ENCODE results near the gene PAXIP1.

Gene PAXIP1

DNA sequence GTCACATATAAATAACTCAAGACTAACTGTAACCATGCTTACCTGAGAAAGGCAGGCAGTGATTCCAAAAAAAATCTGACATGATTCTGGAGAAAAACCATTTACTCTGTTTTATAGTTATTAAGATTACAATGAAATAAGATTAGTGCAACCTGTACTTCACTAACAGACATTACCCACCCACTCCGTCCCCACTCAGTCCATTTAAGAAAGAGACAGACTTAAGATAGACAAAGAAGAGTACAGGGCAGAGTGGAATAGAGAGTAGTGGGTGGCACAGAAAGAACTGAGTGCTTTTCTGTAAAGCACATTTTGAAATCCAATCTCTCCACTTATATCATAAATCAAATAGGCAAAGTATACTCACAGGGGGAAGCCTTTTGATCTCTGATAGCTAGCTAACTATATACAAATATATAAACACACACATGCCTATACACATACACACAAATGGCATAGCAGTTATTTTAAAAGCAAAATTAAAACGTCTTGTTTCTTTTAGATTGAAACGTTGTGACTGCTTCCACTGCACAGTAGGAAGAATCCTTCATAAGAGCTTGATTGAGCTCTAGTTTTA is 11.9 kb downstream of the PAXIP1 start:
- no peak for DNase-seq

DNA sequence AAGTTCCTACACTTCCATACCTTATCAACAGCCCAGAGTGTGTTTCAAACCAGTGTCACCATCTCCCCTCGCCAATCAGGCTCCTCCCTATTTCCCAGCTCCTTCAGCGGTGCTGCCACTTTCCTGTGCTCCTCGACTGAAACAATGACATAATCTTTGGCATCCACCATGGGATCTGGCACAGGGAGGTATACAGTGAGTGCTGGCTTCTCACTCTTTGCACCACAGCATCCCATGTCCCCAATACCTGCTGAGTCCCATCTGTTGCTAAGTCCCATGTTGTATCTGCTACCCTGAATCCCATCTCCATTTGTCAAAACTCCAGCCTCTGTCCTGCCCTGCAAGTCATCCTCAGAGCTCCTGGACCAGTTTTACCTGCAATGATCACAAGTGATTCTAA is 15.4 kb downstream of the PAXIP1 start:
- DNase-seq: no peak

DNA sequence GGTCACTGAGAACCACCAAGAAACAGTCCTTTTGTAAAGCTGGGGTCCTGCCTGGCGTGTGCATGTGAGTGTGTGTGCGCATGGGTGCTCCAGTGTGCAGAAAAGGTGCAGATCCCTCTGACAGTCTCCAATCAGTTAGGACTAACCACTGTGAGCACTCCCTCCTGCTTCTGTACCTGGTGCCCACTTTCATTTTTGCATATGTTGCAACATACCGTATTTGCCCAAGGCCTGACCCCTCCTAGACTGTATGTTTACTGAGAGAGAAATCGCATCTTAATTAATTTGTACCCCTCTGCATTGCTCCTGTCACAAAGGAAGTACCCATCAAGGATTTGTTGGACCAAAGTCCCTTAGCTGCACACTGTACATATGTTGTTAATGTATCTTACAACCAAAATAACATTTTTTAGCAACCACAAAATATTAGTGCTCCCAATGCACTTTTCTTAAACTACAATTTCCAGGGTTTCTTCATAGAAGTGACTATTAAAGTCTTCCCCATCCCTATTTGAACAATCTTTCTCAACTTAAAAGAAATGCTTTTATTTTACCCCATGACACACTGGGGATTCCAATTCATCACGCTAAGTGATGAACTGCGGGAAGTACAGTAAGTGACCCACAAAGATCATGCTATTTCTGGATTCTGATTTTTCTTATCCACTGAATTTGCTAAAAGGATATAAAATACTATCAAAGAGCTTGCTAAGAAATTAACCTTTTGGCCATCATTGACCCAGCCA is 16.6 kb downstream of the PAXIP1 start:
- no peak for DNase-seq

DNA sequence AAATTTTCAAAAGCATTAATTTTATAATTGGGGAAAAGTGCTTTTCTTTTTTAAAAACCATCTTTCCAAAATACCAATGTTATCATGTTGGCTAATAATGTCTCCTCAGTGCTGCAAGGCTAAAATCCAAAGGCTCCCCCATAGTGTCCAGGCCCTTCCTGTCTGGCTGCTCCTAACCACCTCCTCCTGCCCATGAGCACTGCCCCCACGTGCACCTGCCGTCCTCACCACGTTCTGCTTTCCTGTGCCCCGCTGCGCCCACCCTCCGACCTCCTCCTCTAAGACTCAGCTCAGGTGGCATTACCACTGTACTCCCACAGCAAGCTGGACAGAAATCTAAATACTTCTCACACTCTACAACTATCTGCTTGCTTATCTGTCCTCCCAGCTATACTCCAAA is 17.7 kb downstream of the PAXIP1 start:
- no peak for DNase-seq

DNA sequence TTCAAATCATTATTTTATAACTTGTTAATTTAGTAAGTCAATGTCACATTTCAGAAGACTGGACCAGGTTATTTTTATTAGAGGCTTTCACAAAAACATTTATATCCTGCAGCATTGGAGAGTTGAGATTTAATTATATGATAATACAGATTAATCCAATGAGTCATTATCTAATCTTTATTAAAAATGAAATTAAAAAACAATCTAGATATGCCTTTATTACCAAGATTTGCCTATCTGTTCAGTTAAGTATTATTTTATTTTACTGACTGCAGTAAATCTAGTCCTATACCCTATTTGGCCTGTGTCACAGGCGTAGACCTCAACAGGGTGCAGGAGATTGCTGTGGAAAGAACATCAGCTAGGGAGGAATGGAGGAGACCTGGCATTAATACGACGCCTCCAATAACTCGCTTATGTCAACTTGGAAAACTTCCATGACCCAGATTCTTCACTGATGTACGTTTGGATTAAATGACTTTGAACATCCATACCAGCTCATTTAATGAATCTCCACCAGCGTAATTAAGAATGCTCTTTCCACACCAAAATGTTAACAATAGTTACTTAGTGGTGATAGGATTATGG is 18.2 kb downstream of the PAXIP1 start:
- DNase-seq: no peak

DNA sequence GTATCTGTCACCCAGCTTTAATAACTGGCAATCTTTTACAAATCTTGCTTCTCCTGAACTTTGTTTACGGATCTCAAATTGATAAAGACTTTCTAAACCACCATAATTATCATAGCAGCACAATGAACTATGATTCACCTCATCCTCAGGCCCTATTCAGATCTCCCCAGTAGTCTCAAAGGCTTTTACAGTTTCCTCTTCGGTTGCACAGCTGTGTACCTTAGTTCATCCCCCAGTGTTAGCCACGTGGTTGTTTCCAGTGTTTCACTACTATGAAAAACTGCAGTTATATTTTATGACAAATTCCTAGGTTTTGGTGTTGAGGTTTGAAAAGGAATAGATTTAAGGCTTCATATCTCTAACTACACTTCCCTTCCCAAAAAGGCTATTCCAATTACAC is 24.9 kb downstream of the PAXIP1 start:
- DNase-seq: no peak

DNA sequence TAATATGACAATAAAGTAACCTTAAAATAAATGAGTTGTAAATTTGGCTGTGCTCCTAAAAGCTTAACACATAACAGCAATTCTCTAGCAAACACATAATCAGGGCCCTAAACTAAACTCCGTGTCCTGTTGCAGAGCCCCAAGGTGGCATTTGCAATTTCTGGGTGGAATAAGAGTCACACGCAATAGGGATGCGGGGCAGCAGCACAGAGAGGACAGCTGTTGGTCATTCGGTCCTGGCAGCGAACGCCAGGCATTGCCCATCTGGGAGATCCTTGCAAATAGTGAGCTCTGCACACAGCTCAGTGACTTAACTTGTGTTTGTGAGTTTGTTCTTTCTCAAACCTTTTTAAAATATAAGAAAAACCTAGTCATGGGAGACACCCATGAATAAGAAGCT is 25.7 kb downstream of the PAXIP1 start:
- DNase-seq: no peak

DNA sequence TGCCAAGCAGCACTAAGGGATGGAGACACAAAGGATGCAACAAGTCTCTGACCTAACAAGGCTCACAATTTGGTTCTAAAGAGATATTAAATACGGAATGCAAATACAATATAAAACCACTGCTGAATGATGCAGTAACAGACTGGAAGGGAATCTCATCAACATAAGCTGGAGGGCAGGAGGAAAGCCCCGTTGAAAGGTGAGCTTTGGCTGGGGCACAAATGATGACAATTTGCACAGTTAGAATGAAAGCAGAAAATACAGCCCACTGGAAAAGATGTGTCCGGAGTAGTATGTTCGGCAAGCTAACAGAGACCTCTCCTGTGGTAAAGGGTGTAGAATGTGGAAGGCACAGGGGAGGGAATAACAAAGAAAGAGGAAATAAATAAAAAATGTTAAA is 26.1 kb downstream of the PAXIP1 start:
- no peak for DNase-seq

DNA sequence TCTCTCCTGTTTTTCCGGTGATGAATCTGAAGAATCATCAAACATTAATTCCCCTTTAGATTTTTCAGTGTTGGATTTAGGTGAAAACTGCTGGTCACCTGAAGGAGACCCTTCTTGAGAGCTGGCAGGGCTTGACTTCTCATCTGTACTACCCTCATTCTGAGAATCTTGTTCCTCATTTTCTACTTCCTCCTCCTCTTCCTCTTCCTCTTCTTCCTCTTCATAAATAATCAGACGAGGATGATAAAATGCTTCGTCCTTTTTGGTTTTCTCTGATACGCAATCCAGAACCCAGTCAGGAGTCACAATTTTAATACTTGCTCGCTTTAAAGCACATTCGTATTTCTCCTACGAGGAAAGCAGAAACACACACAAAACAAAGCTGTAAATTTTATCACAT is 26.9 kb downstream of the PAXIP1 start:
- DNase-seq: no peak

DNA sequence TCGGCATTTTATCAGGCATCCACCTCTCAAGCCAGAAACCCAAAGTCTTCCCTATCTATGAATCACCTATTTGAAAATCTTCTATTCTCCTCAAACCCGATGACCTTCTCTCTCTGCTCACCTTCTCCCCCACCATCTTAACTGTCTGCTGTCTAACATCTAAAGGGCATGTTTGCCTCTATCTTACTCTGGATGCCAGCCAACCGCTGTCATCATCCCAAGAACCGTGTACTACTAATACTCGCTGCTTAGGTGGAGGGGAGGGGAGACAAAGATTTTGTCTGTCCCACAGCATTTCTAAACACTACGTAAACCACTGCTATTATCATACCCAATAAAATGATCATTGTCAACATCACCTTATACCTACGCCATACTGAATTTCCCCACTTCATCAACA is 29.5 kb downstream of the PAXIP1 start:
- DNase-seq: no peak

DNA sequence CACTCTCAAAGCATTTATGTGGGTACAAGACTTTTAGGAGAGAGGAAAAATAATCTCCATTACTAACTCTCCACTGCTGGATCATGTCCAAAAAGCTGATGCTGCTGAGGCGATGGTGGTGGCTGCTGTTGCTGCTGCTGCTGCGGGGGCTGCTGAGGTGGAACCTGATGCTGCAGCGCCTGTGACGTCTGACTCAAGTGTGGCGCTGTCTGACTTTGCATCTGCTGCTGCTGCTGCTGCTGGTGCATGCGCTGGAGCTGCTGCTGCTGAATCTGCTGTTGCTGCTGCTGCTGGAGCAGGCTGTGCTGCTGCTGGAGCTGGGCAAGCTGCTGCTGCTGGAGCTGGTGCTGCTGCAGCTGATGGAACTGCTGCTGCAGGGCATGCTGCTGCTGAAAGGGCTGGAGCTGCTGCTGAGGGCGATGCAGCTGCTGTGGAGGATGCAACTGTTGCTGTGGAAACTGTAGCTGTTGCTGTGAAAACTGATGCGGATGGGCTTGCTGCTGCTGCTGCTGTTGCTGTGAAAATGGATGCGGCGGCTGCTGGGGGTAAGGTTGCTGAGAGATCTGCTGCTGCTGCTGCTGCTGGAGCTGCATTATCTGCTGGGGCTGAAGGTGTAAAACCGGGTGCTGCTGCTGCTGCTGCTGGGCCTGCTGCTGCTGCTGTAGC is 34.5 kb downstream of the PAXIP1 start:
- DNase-seq: no peak

DNA sequence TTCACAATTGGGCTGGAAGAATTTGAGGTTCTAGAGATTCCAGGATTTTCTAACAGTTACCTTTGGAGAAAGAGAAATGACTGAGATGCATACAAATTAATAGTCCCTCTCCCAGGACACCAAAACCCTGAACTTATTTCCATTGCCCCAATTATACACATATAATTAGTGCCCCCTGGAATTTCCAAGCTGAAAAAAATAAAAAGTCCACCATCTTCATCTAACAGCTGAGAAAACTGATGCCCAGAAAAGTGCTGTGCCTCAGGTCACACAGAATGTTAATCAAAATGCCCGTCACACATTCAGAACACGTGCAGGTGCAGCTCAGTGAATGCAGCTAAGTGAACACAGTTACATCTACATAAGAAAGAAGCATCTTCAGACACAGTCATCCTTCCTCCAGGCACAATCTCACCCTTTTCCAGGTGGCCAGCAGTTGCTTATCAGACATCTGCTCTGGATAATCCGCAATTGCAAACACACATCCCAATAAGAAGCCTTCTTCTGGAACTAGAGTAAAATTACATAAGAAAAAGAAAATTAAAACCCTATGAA is 35.4 kb downstream of the PAXIP1 start:
- no peak for DNase-seq

DNA sequence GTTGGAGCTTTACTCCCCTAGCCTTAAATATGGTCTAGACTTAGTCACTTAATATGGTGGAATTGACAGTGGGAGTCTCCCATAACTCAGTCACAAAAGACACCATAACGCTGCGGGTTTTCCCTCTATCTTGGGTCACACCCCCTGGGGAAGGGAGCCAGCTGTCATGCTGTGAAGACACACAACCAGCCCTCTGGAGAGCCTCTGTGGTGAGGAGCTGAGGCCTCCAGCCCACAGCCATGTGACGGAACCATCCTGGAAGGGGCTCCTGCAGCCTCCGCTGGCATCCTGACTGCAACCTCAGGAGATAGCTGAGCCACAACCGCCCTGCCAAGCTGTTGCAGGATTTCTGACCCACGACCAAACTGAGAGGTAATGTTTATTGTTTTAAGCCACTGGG is 37.9 kb downstream of the PAXIP1 start:
- DNase-seq: no peak

DNA sequence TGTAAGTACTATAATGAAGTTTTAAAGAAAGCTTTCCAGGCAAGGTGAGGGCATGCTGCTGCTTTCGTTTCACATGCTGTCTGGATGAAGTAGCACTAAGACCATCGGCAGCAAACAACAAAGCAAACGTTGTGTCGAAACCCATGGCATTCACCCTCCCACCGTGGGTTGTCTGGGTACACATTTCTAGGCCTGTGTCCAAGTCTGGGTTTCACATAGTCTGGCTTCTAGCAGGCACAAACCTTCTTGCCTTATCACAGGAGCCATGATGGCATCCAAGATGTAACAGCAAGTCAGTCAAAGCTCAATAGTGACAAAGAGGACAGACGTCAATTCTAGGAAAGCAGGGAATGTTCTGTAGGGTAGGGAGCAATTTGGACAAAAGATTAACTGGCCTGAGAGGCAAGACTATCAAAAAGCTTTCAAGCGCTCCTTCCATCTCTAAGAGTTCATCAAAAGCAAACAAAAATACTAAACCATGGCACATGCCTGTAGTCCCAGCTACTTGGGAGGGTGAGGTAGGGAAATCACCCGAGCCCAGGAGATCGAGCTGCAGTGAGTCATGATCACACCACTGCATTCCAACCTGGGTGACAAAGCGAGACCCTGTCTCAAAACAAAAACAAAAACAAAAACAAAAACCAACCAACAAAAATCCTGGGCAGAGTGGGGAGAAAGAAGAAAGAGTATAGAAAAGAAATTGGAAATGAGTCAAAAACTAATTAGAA is 42.7 kb downstream of the PAXIP1 start:
- DNase-seq: peak; percentile 30 to 49

DNA sequence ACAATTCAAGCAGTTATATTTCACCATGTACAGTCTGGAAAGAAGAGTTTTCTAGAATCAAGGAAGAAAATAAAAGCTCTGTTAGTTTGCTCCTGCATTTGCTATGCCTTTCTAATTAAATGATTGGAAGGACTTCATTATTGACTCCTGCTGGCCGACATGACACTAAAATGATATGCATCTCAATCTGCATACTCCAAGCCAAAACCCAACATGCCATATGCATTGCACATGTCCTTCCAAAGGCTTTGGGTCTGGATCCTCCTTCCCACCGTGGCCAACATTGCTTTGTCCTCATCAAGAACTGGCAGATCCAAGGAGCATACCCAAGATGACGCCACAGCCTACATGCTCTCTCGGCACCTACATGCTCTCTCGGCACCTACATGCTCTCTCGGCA is 46.5 kb downstream of the PAXIP1 start:
- DNase-seq: no peak

DNA sequence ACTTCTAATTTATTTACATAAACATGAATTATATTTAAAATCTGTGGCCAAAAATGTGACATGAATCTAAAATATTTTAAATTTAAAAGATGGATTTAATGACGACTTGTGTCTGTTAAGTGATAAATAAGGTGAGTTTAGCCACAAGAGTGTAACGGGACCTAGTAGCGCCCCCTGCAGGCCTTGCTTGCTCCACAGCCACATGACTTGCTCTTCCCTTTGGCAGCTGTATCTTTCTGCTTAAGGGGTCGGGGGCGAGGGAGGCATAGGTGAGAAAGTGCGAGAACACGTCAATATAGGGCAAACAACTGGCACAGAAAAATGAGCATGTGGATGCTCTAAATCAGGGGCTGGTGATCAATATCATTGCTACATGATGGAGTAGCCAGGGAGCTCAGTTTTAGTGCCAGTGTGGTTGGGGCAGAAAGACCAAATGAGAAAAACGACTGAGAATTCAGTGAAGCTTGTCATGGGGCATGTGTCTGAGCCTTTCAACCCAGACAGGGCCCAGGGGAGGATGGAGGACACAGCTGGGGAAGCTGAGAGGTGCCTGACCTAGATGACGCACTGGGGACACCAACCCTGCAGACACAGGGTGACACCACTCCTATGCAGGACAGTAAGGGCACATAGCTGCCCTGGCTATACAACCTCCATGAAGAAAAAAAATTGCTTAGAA is 49.8 kb downstream of the PAXIP1 start:
- no peak for DNase-seq

DNA sequence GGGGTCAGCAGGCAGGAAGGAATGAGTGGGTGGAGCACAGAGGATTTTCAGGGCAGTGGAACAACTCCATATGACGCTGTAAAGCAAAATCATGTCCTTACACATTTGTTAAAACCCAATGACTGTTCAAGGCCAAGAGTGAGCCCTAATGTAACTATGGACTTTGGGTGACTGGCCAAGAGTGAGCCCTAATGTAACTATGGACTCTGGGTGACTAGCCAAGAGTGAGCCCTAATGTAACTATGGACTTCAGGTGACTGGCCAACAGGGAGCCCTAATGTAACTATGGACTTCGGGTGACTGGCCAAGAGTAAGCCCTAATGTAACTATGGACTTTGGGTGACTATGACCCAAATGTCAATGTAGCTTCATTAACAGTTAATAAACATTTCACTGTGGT is 52.0 kb downstream of the PAXIP1 start:
- DNase-seq: no peak

DNA sequence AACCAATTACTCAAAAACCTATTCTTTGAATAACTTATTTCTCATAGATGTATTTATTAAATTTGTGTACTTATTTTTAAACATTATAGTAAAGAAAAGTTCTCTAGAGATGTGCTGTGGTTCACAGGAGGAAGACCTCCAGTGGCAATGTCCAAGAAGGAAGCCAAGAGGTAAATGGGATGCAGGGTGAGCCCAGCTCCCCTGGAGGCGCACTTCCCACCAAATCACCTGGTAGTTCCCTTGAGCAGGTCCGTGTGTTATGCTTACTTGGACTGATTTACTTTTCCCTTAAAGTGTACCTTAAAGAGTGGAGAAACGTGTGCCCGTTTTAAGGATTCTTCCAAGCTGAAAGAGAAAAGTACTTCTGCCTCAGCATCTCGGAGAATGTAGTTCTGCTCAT is 55.3 kb downstream of the PAXIP1 start:
- DNase-seq: no peak

DNA sequence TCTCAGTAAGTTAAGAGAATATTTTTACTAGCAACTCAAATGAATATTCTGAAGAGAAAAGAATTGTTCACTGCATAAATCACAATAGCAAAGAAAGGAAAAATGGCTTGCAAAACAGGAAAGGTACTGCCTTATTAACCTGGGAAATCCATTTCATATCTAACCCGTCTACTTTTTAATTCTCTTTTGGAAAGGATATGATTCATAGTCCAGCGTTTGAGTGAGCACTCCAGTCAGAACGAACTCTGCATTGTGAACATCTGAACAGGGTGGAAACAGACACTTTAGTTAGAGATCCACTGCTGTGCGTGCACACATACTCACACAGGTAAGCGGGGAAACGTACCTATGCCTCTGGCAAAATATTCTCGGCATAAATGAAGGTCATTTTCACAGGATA is 56.8 kb downstream of the PAXIP1 start:
- no peak for DNase-seq

DNA sequence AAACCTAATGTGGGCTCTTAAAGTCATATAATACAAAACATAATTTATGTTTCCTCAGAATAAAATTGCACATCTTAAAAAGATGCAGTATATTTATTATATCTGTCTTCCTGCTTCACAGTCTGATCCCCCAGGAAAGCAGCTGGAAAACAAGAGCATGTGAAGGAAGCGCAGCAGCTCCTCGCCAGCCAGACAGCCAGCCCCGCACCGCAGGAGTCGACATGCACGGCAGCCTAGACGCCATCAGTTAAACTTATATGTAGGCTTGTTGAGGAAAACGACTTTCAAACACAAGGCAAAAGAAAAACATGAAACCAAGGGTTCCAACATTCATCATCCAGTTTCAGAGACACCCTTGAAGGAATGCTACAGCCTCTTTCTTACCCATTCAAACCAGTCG is 59.0 kb downstream of the PAXIP1 start:
- DNase-seq: no peak

DNA sequence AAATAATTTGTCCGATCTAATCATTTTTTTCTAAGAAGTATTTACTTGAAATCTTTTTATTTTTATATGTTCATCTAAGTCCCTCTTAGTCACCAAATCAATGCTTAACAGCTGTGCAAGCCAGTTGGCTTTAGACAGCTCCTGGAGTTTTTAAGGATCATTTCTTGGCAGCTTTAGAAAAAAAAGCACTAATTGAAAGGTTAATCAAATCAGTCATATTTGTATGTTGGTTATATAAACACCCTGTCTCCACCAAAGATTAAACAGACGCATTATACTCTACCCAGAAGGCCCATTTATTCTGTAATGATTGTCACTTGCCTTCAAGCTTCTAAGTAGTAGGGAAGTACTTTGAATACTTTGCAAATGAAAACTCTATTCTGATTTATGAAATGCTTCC is 60.2 kb downstream of the PAXIP1 start:
- no peak for DNase-seq

DNA sequence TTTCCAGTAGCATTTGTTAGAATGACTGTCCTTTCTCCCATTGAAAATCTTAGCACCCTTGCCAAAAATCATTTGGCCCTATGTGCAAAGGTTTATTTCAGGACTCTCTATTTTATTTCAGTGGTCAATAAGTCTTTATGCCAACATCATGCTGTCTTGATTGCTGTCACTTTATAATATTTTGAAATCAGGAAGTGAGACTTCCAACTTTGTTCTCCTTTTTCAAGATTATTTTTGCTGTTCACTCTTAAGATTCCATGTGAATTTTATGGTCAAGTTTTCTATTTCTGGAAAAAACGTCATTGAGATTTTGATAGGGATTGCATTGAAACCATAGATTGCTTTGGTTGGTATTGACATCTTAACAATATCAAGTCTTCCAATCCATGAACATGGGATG is 65.1 kb downstream of the PAXIP1 start:
- DNase-seq: no peak
